Skeletal muscle tissue (tissue), 4 donors: ENCODE measurements around the gene SLC12A8. TPM values are rescaled to one million over a fixed set of nuclear protein-coding genes. Genes with fewer than 3 reads are reported as not detected.

Experiments
- H3K27ac ChIP-seq: one replicate; pipeline ENCODE4 v1.7.0; 2013; ENCODE audit warnings: mild to moderate bottlenecking, low read depth, low read length, inconsistent platforms
- H3K27me3 ChIP-seq, 3 donors: one replicate each; pipeline ENCODE4 v1.7.0; 2013; ENCODE audit warnings: low read length in 3 of 3; ENCODE audit not compliant: control insufficient read depth in 3 of 3, insufficient read depth in 3 of 3
- H3K36me3 ChIP-seq, 3 donors: one replicate each; pipeline ENCODE4 v1.7.0; 2013; ENCODE audit warnings: low read length in 3 of 3; ENCODE audit not compliant: control insufficient read depth in 3 of 3, insufficient read depth in 3 of 3
- H3K4me1 ChIP-seq, 3 donors: one replicate each; pipeline ENCODE4 v1.7.0; 2013; ENCODE audit warnings: low read length in 3 of 3, mild to moderate bottlenecking in 3 of 3; ENCODE audit not compliant: control insufficient read depth in 3 of 3, insufficient read depth in 3 of 3
- H3K4me3 ChIP-seq, 3 donors: one replicate each; pipeline ENCODE4 v1.7.0; 2013; ENCODE audit warnings: low read length in 3 of 3
- H3K9ac ChIP-seq, 3 donors: one replicate each; pipeline ENCODE4 v1.7.0; 2013; ENCODE audit warnings: low read length in 3 of 3, mild to moderate bottlenecking in 3 of 3, moderate library complexity in 2 of 3, low read depth in 1 of 3
- H3K9me3 ChIP-seq, 3 donors: one replicate each; pipeline ENCODE4 v1.7.0; 2013; ENCODE audit warnings: low read length in 3 of 3; ENCODE audit not compliant: control insufficient read depth in 3 of 3
- total RNA-seq: library from RNA; depleted of rRNA; stranded (reverse); fragments of >200 nt; gene quantifications from one replicate; pipeline ENCODE4 v1.2.3, GENCODE V29; 2014
- donor health status: Osteomylitis.

SLC12A8 gene, protein sequence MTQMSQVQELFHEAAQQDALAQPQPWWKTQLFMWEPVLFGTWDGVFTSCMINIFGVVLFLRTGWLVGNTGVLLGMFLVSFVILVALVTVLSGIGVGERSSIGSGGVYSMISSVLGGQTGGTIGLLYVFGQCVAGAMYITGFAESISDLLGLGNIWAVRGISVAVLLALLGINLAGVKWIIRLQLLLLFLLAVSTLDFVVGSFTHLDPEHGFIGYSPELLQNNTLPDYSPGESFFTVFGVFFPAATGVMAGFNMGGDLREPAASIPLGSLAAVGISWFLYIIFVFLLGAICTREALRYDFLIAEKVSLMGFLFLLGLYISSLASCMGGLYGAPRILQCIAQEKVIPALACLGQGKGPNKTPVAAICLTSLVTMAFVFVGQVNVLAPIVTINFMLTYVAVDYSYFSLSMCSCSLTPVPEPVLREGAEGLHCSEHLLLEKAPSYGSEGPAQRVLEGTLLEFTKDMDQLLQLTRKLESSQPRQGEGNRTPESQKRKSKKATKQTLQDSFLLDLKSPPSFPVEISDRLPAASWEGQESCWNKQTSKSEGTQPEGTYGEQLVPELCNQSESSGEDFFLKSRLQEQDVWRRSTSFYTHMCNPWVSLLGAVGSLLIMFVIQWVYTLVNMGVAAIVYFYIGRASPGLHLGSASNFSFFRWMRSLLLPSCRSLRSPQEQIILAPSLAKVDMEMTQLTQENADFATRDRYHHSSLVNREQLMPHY
- 1.0 TPM for total RNA-seq

DNA sequence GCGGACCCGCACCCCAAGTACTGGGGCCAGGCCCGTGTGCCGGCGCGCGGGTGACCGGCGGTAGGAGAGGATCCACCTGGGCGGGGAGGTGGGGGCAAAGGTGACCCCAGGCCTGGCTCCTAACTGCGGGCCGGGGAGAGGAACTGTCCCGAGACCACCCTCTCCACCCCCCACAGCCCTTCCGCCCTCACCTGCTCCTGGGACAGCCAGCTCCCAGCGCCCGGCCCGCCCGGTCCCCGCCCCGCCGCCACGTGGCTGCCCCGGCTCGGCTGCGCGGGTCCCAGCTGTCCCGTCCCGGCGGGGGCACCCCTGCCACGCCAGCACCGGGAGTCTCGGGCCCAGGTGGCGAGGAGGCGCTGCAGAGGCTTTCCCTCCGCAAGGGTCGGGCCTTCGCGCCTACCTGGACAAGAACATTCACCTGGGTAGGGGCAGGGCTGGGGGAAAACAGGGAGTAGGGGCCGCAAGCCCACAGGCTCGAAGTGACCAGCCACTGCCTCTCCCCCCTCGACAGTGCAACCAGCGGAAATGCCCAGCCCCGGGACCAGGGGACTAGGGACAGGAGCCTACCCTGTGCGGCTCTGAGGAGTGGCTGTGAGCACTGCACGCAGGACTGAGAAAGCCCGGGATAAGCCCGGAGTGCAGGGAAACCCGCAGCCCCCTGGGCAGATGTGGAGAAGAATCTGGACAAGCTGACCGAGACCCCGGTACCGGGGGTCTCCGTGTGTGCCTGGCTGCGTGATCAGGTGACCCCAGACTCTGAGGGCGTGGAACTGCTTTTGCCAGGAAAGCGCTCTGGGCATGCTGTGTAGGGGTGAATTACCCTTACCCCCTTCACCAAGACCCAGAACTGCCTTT is at the start of gene SLC12A8:
TSS of gene SLC12A8 (minus strand) at position 240 of the 855 bp plus-strand sequence. CDS start 1,399 bp downstream, outside the sequence.
- Histone ChIP-seq H3K4me1 (peaks cover 9 to 12% (median 11%) of the 10 kb centered on the region in 3 donors), H3K27ac (no peak within 1 kb of the TSS), H3K9ac (peak within 1 kb of the TSS in 1 of 3 donors; percentile 8), H3K36me3 (no peaks in the 10 kb centered on the region), H3K4me3 (peak within 1 kb of the TSS in 2 of 3 donors; percentile 27 to 54), H3K27me3 (peaks cover 29 to 38% (median 29%) of the 10 kb centered on the region in 3 donors), H3K9me3 (no peaks in the 10 kb centered on the region)

DNA sequence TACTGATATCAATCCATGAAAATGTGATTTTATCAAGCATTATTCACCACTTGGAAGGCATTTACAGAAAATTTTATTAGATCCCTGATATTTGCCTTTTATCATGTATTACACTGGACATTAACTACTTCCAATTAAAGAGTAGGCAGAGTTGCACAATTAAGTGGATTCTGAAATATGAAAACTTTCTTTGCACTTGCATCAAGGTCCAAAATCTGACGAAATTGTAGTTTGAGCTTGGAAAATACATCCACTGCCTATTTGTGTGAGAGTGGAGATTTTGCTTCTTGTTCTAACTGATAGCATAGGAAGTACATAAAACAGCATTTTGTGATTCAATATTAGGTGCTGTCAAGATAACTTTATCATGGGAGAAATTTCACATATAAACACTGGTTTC is 49.6 kb upstream of the SLC12A8 start:
- peaks cover 0 to 8% (median 4%) of the 10 kb centered on the region in 3 donors for H3K36me3 ChIP-seq
- H3K9me3 ChIP-seq: no peaks in the 10 kb centered on the region
- H3K27ac ChIP-seq: no peak overlapping the region
- no peaks in the 10 kb centered on the region for H3K27me3 ChIP-seq
- no peak overlapping the region for H3K4me3 ChIP-seq
- no peaks in the 10 kb centered on the region for H3K4me1 ChIP-seq
- H3K9ac ChIP-seq: no peak overlapping the region

DNA sequence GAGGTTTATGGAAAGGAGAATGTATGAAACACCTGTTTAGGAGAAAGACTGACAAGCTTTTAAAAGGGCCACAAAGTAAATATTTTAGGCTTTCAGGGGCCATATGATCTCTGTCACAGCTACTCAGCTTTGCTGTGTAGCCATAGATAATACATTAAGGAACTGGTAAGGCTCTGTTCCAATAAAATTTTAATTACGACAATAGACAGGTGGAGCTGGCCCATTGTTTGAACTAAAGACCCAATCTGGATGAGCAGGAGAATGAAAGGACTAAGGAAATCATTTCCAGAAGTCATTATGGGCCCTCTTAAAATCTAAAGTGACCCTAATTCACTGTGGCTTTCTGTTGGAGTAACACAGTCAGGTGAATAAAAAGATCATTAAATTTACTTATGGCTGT is 48.5 kb upstream of the SLC12A8 start:
- H3K4me1 ChIP-seq: no peaks in the 10 kb centered on the region
- H3K27ac ChIP-seq: no peak overlapping the region
- no peak overlapping the region for H3K4me3 ChIP-seq
- peaks cover 0 to 11% (median 4%) of the 10 kb centered on the region in 3 donors for H3K36me3 ChIP-seq
- no peaks in the 10 kb centered on the region for H3K9me3 ChIP-seq
- H3K27me3 ChIP-seq: no peaks in the 10 kb centered on the region
- no peak overlapping the region for H3K9ac ChIP-seq

DNA sequence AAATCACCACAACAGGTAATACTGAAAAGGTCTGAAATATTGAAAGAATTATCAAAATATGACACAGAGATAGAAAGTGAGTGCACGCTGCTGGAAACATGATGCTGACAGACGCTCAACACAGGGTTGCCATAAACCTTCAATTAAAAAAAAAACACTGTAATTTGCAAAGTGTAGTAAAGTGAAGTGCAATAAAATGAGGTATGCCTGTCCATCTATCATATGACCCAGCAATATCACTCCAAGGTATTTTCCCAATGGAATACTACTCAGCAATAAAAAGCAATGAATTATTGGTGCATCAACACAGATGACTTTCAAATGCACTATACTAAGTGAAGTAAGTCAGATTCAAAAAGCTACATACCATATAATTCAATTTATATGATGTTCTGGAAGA is 47.6 kb upstream of the SLC12A8 start:
- Histone ChIP-seq H3K27me3 (no peaks in the 10 kb centered on the region), H3K4me1 (no peaks in the 10 kb centered on the region), H3K9me3 (no peaks in the 10 kb centered on the region), H3K9ac (no peak overlapping the region), H3K36me3 (peaks cover 0 to 11% (median 4%) of the 10 kb centered on the region in 3 donors), H3K4me3 (no peak overlapping the region), H3K27ac (no peak overlapping the region)

DNA sequence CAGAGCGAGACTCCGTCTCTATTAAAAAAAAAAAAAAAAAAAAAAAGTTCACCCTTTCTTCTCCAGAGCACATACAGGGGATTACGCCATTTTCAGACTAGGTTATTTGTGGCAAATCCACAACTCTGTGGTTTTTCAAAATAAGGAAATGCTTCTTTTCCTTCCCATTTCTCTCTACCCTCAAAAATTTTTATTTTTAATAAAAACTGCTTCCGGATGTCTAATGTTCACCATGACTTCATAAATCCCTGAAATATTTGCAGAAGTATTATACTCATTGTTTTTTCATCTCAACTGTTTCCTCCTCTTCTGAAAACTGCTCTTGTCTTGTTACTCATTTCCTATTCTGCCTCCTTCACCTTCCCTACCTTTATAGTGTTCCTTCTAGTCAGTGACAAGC is 45.0 kb upstream of the SLC12A8 start:
- Histone ChIP-seq H3K4me1 (no peaks in the 10 kb centered on the region), H3K36me3 (peaks cover 0 to 6% (median 4%) of the 10 kb centered on the region in 3 donors), H3K27ac (no peak overlapping the region), H3K4me3 (no peak overlapping the region), H3K9ac (no peak overlapping the region), H3K27me3 (no peaks in the 10 kb centered on the region), H3K9me3 (no peaks in the 10 kb centered on the region)

DNA sequence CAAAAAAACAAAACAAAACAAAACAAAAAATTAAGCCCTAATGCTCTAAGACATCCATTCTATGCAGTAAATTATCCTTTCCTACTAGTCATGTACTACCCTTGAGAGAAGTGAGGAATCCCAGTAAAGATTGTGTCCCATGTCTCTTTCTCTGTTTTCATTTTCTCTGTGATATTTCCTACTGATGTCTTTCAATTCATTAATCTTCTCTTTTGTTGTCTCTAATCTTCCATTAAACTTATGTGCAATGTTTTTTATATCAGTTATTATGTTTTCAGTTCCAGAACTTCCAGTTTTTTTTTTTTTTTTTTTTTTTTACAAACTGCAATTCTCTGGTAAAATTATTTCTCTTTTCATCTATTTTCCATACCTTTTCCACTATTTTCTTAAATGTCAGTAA is 44.1 kb upstream of the SLC12A8 start:
- Histone ChIP-seq H3K9me3 (no peaks in the 10 kb centered on the region), H3K4me3 (no peak overlapping the region), H3K4me1 (no peaks in the 10 kb centered on the region), H3K27me3 (no peaks in the 10 kb centered on the region), H3K27ac (no peak overlapping the region), H3K9ac (no peak overlapping the region), H3K36me3 (peaks cover 0 to 6% (median 4%) of the 10 kb centered on the region in 3 donors)

DNA sequence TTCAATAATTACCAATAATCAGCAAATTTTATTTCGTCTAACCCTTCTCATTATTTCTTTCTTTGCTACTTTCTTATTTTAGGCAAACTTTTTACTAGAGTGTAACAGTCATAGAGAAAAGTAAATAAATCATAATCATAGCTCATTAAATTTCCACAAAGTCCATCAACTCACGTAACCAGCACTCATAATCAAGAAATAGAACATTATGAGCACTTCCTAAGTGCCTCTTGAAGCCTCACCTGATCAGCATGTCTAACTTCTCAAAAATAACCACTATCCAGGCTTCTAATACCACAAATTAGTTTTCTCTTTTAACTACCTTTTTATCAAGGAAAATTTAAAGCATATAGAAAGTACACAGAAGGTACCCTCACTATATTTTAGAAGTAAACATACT is 38.4 kb upstream of the SLC12A8 start:
- H3K27me3 ChIP-seq: no peaks in the 10 kb centered on the region
- no peaks in the 10 kb centered on the region for H3K4me1 ChIP-seq
- no peak overlapping the region for H3K27ac ChIP-seq
- H3K4me3 ChIP-seq: no peak overlapping the region
- peaks cover 0 to 2% (median 0%) of the 10 kb centered on the region in 3 donors for H3K36me3 ChIP-seq
- no peaks in the 10 kb centered on the region for H3K9me3 ChIP-seq
- H3K9ac ChIP-seq: no peak overlapping the region

DNA sequence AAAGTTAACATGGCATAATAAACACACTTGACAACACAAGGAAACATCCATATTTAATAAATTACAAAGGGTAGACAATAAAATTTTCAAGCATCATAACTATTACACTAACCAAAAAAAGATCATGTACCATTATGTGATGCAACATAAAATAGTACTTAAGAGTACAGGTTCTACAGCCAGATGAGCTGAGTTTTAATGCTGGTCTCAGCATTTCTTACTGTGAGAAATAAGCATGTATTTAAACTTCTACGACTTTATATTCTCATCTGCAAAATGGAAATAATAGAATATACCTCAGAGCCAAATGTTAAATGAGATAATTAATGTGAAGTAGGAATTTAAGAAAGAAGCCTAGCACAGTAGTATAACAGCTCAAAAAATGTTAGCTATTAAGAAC is 33.7 kb upstream of the SLC12A8 start:
- H3K36me3 ChIP-seq: peaks cover 0 to 2% (median 0%) of the 10 kb centered on the region in 3 donors
- no peak overlapping the region for H3K9ac ChIP-seq

DNA sequence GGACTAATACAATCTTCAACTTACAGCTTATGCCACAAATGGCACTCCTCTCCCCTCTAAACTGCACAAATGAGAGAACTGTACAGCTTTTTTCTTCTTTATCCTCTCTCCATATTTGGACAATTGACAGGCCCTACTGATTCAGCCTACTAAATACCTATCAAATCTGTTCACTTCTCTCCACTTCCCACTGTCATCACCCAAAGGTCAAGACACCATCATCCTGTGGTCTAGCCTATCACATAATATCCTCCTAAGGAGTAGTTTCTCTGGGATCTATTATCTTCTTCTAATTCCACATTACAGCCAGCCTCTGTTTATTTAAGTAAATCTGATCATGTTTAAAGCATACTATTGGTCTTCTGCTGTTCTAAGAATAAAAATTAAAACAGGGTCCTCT is 33.0 kb upstream of the SLC12A8 start:
- H3K4me3 ChIP-seq: no peak overlapping the region
- H3K27me3 ChIP-seq: no peaks in the 10 kb centered on the region
- no peak overlapping the region for H3K27ac ChIP-seq
- no peak overlapping the region for H3K9ac ChIP-seq
- H3K9me3 ChIP-seq: no peaks in the 10 kb centered on the region
- H3K36me3 ChIP-seq: peaks cover 0 to 2% (median 0%) of the 10 kb centered on the region in 3 donors
- no peaks in the 10 kb centered on the region for H3K4me1 ChIP-seq

More for the DNA sequence above, 33.7 kb upstream of the SLC12A8 start:
- Histone ChIP-seq H3K4me3 (no peak overlapping the region), H3K27ac (no peak overlapping the region), H3K9me3 (no peaks in the 10 kb centered on the region), H3K27me3 (no peaks in the 10 kb centered on the region), H3K4me1 (no peaks in the 10 kb centered on the region)
